Ishikawa (cell line): ENCODE measurements around the gene RETREG1.

Experiments used
- CEBPB ChIP-seq: IDR thresholded peaks from 2 replicates; pipeline ENCODE4 v1.6.1; 2012
- CREB1 ChIP-seq: IDR thresholded peaks from 2 replicates; pipeline ENCODE4 v1.6.1; 2012; ENCODE audit warnings: low read depth
- EGR1 ChIP-seq: IDR thresholded peaks from 2 replicates; pipeline ENCODE4 v1.6.1; 2012
- EP300 ChIP-seq: IDR thresholded peaks from 2 replicates; pipeline ENCODE4 v1.6.1; 2012; ENCODE audit warnings: borderline replicate concordance
- FOXM1 ChIP-seq: IDR thresholded peaks from 2 replicates; pipeline ENCODE4 v1.6.1; 2012; ENCODE audit warnings: low read depth, borderline replicate concordance
- MAX ChIP-seq: IDR thresholded peaks from 2 replicates; pipeline ENCODE4 v1.6.1; 2012
- NFIC ChIP-seq: IDR thresholded peaks from 2 replicates; pipeline ENCODE4 v1.6.1; 2012
- RAD21 ChIP-seq: IDR thresholded peaks from 2 replicates; pipeline ENCODE4 v1.6.1; 2012; ENCODE audit warnings: low read depth
- REST ChIP-seq: IDR thresholded peaks from 2 replicates; pipeline ENCODE4 v1.6.1; 2012; ENCODE audit warnings: low read depth, mild to moderate bottlenecking
- TAF1 ChIP-seq: IDR thresholded peaks from 2 replicates; pipeline ENCODE4 v1.6.1; 2012; ENCODE audit warnings: low read depth, mild to moderate bottlenecking
- TCF12 ChIP-seq: IDR thresholded peaks from 2 replicates; pipeline ENCODE4 v1.6.1; 2012; ENCODE audit warnings: low read depth
- TEAD4 ChIP-seq: IDR thresholded peaks from 2 replicates; pipeline ENCODE4 v1.6.1; 2012
- USF1 ChIP-seq: IDR thresholded peaks from 2 replicates; pipeline ENCODE4 v1.6.1; 2012
- YY1 ChIP-seq: IDR thresholded peaks from 2 replicates; pipeline ENCODE4 v1.6.1; 2012; ENCODE audit warnings: low read depth
- ZBTB7A ChIP-seq: IDR thresholded peaks from 2 replicates; pipeline ENCODE4 v1.6.1; 2012; ENCODE audit warnings: low read depth

RETREG1 gene

DNA sequence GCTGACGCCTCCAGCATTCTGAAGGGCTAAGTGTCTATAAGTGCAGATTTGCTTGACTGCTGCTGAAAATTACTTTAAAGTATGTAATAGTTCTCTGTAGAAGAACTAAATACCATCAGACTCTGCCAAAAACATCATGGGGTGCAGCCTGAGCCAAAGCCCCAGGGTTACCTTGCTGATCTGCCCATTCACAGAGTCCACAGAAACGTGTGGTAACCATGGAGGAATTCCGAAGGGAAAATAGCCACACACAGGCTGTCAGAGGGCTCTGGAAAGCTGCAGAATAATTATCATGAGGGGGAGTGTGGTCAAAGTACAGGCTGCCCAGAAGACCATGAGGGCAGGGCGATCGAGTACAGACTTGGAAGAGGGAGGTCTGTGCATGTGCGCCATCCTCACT is 36.4 kb downstream of the RETREG1 start:
- TF ChIP-seq TAF1 (no peak), ZBTB7A (no peak), CEBPB (no peak), TCF12 (peak; percentile 31; the same call in 1 of the 2 replicates), NFIC (peak; percentile 88), EP300 (peak; percentile 34; the same call in 1 of the 2 replicates), EGR1 (no peak), CREB1 (no peak), FOXM1 (no peak), TEAD4 (no peak; the same call in 1 of the 2 replicates), REST (no peak)

- TF ChIP-seq NFIC (peak; percentile 50), CREB1 (no peak), TEAD4 (no peak)
Observed at GRCh38 chr5:16579142-16579847, 37.5 kb downstream of the RETREG1 start.

DNA sequence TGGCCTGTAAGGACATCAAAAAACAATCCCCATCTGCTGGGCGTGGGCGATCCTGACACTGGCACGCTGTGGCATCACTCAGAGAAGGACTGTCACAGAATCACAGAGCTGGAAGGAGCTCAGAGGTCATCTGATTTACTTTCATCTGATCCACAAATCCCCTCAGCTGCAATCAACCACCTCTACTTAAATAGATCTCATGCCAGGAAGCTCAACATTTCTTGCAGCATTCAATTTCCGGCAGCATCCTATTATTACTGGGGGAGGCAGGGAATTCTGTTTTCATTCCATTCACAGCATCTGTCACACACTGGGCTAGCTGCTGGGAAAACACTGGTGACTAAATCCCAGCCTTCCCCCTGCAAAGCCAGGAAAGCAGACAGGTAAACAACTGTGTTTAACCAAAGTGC is 38.3 kb downstream of the RETREG1 start:
- no peak for TF ChIP-seq USF1
- TF ChIP-seq TAF1: no peak
- no peak for TF ChIP-seq MAX
- TF ChIP-seq TCF12: no peak
- no peak for TF ChIP-seq TEAD4
- TF ChIP-seq NFIC: no peak
- TF ChIP-seq RAD21: no peak
- TF ChIP-seq REST: no peak
- TF ChIP-seq EP300: no peak
- no peak for TF ChIP-seq YY1
- no peak for TF ChIP-seq FOXM1
- no peak for TF ChIP-seq EGR1
- TF ChIP-seq CEBPB: no peak
- no peak for TF ChIP-seq CREB1
- TF ChIP-seq ZBTB7A: no peak

GRCh38 chr5:16577677-16578076 is 39.1 kb downstream of the RETREG1 start:
- TF ChIP-seq USF1: no peak
- TF ChIP-seq RAD21: no peak
- TF ChIP-seq CREB1: no peak
- no peak for TF ChIP-seq TCF12
- TF ChIP-seq ZBTB7A: no peak
- TF ChIP-seq CEBPB: no peak
- no peak for TF ChIP-seq NFIC
- TF ChIP-seq REST: no peak
- TF ChIP-seq EP300: no peak
- no peak for TF ChIP-seq FOXM1
- TF ChIP-seq TAF1: no peak
- TF ChIP-seq EGR1: no peak
